SK-N-DZ (cell line): ENCODE measurements around the gene MCFD2.
"Not testable (repeated sequence)": the region's sequence is repeated elsewhere in the genome, so short reads cannot be mapped to it uniquely, and the experiment has no call there.

Source experiments
- DNase-seq: peaks from one replicate; pipeline ENCODE4 v3.0.0-alpha.2; 2015; ENCODE audit warnings: low spot score

Gene MCFD2

DNA sequence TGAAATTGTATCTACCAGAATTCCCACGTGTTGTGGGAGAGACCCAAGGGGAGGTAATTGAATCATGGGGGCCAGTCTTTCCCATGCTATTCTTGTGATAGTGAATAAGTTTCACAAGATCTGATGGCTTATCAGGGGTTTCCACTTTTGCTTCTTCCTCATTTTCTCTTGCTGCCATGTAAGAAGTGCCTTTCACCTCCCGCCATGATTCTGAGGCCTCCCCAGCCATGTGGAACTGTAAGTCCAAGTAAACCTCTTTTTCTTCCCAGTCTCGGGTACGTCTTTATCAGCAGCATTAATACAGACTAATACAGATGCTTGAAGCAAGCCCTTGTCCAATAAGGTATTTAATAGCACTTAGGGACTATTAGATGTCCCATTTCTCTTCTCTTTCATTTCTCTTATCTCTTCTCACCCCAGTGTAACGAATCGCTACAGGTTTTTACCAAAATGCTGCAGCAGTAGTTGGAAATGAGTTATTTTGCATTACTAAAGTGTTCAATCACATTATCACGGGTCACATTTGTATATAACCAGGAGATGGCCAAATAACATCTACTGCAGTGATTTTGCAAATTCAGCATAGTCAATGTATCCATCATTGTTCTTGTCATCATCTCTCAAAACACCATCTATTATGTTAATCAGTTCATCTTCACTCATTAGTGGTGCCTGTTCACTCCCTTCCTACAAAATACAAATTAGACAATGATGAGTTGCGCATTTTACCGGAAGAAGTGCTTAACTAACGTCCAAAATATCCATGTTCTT lies 10.5 kb downstream of the MCFD2 start:
- DNase-seq, result not testable (repeated sequence)

GRCh38 chr2:46902980-46903379 lies 12.6 kb downstream of the MCFD2 start:
- not testable (repeated sequence) for DNase-seq

DNA sequence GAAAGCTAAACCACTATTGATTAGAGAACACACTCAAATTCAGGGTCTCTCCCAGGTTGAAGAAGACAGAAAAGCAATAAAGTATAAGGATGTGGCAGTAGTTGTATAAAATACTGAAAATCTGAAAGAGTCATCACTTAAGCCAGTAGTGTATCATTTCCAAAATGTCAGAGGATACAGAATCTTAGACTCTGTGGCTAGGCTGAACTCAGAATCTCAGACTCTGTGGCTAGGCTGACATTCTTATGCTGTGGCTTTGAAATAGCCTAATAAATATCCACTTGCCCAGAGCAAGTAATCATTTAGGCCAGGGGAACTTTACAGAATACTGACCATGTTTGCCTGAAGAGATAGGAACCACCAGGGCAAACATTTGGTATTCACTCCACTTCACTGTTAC lies 13.1 kb downstream of the MCFD2 start:
- no peak for DNase-seq

DNA sequence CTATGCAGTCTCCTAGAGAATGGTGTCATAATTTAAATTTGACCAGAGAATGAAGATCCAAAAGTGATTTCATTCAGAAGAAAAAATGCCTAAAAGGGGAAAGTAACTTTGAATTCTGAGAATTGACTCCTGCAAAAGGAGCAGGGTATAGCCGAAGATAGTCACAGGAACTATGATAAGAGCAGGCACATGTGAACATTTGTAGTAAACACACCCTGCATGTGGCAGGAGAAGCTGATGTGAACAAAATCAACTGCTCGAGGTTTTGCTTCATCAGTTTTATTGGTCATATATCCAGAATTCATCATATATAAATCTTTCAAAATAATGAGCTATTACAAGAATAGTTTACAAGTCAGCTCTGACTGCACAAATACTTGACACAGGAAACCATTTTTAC lies 14.0 kb downstream of the MCFD2 start:
- DNase-seq, result no peak

GRCh38 chr2:46900381-46900780 lies 15.2 kb downstream of the MCFD2 start:
- DNase-seq, result no peak

- no peak for DNase-seq
These were observed 16.6 kb downstream of the MCFD2 start for GRCh38 chr2:46899053-46899452.

DNA sequence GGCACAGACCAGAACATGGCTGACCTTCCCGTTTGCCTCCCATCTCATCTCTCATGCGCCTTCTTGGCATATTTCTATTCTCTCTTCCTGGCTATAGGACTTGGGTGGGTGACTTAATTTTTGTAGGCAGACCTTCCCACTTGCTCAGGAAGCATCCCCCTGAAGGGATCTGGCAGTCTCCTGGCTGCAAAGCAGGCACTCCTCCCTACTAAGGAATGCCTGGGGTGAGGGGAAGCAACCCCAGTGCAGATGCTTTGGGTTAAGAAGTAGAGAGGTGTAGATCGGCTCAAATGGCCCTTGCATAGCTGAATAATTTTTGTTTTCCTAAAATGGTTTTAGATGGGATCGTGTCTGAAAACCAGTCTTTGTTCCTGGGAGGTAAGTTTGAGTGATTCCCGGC lies 17.6 kb downstream of the MCFD2 start:
- DNase-seq, result no peak

GRCh38 chr2:46893269-46893939 lies 22.2 kb downstream of the MCFD2 start:
- DNase-seq, result no peak

GRCh38 chr2:46891956-46892553 lies 23.6 kb downstream of the MCFD2 start:
- DNase-seq, result no peak

- no peak for DNase-seq
These were observed 27.1 kb downstream of the MCFD2 start for GRCh38 chr2:46888421-46888952.

DNA sequence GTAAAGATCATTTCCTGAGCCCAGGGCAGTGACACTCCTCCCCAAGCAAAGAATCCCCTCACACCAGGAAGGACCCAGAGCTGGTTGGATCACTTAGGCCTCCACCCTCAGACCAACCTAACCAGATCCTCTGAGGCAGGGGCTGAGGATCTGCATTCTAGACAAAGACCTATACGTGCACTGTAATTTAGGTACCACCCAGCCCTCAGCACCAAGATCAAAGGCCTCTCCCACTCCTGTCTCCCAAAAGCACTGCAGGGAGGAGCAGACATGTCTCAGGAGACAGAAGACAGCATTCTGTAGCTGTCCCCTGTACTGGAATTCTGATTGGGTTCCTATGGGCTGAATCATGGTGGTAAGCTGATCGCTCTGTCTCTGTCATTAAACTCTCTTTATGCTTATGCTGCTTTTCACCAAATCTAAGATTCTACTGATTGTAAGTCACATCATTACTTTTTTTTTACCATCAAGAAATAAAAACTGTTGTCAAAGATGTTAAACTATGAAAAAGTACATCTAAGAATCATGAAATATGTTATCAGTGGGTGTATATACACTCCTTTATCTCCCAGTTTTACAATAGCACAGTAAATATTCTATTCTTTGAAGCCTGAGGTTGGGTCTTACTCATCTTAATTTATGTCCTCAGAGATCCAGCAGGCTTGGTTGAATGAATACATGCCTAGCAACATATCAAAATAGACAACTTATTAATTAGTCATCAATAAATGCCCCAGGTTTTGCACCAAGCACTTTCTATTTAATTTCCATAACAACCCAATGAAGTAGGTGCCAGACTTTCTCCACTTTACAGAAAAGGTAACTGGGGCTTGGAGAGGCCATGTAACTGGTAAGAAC lies 28.3 kb downstream of the MCFD2 start:
- no peak for DNase-seq

GRCh38 chr2:46886268-46887027 lies 29.2 kb downstream of the MCFD2 start:
- no peak for DNase-seq

DNA sequence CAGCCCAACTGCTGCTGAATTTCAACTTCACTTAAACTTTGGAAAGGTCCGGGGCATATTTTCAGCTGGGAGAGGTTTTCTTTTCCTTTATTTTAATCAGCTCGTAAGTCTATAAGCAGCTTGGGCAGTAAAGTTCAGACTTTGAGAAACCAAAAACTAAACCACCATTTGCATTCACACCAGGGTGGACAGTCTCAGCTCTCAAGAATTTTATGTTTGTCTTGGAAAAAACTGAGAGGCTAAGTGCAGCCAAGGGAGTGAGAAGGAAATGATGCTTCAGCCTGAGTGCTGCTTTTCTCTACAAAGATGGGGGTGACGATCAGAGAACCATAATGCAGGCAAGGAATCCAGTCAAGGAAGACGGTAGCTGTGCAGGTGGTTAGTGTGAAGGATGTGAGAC lies 30.2 kb downstream of the MCFD2 start:
- DNase-seq, result no peak

GRCh38 chr2:46879511-46879910 lies 36.1 kb downstream of the MCFD2 start:
- no peak for DNase-seq

GRCh38 chr2:46878886-46879285 lies 36.7 kb downstream of the MCFD2 start:
- DNase-seq, result peak; percentile 21

- DNase-seq, result no peak
These were observed 37.2 kb downstream of the MCFD2 start for GRCh38 chr2:46878240-46878877.

- no peak for DNase-seq
These were observed 37.9 kb downstream of the MCFD2 start for GRCh38 chr2:46877619-46878113.

DNA sequence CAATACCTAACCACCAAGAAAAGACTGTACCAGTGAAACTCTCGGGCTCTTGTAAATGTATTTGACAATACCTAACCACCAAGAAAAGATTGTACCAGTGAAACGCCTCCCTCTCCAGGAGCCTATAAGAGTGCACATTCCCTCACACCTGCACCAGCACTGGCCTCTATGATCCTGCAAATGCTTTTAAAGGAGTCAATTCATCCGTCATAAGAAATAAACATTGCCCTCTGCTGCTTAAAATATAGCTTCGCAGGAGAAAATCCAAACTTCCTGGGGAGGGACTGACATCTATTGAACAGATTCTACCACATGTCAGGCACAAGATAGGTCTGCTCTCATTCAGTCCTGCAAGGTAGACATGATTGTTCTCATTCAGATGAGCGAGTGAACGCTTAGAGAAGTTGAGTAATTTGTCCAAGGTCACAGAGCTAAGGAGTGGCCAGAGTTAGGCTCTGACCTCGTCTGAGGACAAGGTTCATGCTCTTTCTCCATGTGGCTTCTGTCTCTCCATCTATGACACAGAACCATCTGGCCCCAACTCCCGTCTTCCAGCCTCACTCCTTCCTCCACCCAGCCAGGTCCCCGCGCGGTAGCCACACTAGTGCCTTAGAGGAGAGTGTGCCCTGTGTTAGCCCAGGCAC lies 38.7 kb downstream of the MCFD2 start:
- DNase-seq, result peak; percentile 66

- DNase-seq, result not testable (repeated sequence)
These were observed 39.5 kb downstream of the MCFD2 start for GRCh38 chr2:46875962-46876689.
